OCI-LY7 (cell line): ENCODE results near the gene BMX.
A peak's percentile ranks its signal among the peaks of the same experiment; 100 is the strongest.

ENCODE experiments used
- EZH2phosphoT487 ChIP-seq: fragments of 200-600 bp; sonication (generic); IDR thresholded peaks from 2 replicates; pipeline ENCODE4 v1.6.1; 2018; ENCODE audit warnings: low read depth, borderline replicate concordance, mild to moderate bottlenecking, mixed run types, antibody characterized with exemption, low read length, moderate library complexity, mixed read lengths
- TF ChIP-seq, protein P1 (sequence below): fragments of 200-600 bp; sonication (generic); conservative IDR thresholded peaks from 2 replicates; pipeline ENCODE4 v1.5.1; 2014; ENCODE audit warnings: mild to moderate bottlenecking, antibody characterized with exemption, low read length, moderate library complexity, mixed read lengths

DNA sequence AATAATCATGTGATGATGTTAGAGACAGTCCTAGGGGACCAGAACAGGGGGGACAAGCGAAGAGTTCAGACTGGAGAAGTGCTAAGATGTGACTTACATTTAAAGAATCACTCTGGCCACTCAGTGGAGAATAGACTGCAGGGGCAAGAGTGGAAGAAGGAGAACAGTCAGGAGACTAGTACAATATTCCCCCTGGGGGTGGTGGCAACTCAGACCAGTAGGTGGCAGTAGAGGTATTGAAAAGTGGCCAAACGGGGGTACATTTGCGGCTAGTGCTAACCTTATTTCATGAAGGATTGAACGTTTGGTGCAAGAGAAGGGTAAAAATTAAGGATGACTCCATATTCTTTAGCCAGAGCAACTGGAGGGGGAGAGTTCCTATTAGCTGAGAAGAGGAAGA is 2.7 kb upstream of the BMX start:
- TF ChIP-seq, protein P1, sequence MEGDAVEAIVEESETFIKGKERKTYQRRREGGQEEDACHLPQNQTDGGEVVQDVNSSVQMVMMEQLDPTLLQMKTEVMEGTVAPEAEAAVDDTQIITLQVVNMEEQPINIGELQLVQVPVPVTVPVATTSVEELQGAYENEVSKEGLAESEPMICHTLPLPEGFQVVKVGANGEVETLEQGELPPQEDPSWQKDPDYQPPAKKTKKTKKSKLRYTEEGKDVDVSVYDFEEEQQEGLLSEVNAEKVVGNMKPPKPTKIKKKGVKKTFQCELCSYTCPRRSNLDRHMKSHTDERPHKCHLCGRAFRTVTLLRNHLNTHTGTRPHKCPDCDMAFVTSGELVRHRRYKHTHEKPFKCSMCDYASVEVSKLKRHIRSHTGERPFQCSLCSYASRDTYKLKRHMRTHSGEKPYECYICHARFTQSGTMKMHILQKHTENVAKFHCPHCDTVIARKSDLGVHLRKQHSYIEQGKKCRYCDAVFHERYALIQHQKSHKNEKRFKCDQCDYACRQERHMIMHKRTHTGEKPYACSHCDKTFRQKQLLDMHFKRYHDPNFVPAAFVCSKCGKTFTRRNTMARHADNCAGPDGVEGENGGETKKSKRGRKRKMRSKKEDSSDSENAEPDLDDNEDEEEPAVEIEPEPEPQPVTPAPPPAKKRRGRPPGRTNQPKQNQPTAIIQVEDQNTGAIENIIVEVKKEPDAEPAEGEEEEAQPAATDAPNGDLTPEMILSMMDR = peak; percentile 75
- TF ChIP-seq EZH2phosphoT487 = no peak
